CD1c-positive myeloid dendritic cell (primary cell): ENCODE data around the gene SPRR1A.
"Not testable (repeated sequence)": the region's sequence is repeated elsewhere in the genome, so short reads cannot be mapped to it uniquely, and the experiment has no call there.

Experiments
- DNase-seq: peaks from one replicate; pipeline ENCODE4 v3.0.0-alpha.2; 2016; ENCODE audit errors: extremely low spot score

Gene SPRR1A

GRCh38 chr1:152972196-152972886 is 11.5 kb upstream of the SPRR1A start:
- no peak for DNase-seq

- no peak for DNase-seq
Observed at GRCh38 chr1:152976688-152977087, 7.2 kb upstream of the SPRR1A start.

DNA sequence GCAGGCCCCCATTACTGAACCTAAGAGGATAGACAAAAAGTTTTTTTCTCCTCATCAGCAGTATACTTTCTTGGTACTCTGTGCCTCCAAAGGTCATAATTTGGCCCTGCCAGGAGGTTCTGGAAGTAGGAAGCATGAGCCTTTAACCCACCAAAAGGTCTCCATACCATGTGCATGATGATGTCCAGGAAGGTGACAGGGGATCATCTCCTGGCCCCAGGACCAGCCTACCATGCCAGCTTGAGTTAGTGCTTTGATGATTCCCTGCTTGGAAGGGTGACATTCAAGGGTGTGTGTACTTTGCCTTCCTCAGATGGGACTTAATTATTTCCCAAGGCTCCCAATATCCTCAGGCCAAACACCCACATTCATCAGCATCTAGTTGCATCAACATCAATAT is 6.3 kb upstream of the SPRR1A start:
- no peak for DNase-seq

- no peak for DNase-seq
Observed at GRCh38 chr1:152980676-152981075, 3.2 kb upstream of the SPRR1A start.

- no peak for DNase-seq
Observed at GRCh38 chr1:152981146-152981871, 2.6 kb upstream of the SPRR1A start.

DNA sequence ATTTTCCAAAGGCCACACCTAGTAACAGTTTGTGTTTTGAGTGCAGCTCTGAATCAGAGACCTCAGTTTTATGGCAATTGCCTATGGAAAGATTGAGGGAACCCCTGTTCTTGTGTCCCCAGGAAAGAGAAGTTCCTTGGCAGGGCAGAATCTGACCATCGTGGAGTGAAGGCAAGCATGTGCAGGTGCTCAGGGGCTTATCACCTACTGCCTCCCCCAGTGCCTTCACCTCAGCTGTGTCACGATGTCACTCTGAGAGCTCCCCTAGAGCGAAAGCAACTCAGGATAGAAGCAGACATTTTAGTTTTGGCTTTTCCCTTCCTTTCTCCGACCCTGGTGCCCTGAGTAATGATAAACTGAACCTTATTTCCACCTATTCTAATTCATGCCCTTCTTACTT is 1.8 kb upstream of the SPRR1A start:
- no peak for DNase-seq

- no peak for DNase-seq
Observed at GRCh38 chr1:152983234-152983633, 647 bp upstream of the SPRR1A start.

GRCh38 chr1:152986578-152986977 is 2.7 kb downstream of the SPRR1A start:
- no peak for DNase-seq

DNA sequence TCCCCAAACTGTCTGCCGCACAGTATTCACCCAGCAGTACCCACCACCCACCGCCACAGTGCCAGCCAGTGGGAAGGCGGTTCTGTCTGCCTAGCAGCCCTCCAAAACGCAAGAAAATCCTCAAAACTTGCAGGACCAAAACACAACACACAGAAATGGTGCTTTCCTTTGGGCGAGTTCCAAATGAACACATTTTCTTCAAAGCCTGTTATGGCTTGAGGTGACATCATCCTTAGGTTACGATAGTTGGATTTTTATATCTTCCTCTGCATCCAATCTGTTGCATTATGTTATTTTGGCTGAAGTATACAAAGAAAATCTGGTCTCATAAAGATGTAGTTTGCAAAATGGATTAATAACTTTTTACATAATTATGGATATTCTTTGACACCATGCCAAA is 9.3 kb downstream of the SPRR1A start:
- DNase-seq, result no peak

DNA sequence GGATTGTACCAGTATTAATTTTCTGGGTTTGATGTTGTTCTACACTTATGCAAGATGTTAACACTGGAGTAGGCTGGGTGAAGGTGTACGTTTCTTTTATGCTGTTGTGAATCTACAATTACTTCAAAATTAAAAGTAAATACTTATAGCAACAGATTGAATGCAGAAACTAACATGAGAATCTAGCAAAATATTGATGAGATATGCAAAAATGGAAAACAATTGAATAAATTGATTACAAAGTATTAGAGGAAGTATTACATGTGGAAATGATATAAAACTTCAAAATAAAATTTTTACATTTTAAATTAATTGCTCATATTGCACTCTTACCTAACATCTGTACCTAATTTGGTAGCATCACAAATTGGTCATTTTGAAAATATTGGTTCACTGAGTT is 12.0 kb downstream of the SPRR1A start:
- no peak for DNase-seq

GRCh38 chr1:152996633-152997400 is 12.9 kb downstream of the SPRR1A start:
- no peak for DNase-seq

GRCh38 chr1:152997901-152998300 is 14.0 kb downstream of the SPRR1A start:
- DNase-seq, result no peak

GRCh38 chr1:152998476-152998875 is 14.6 kb downstream of the SPRR1A start:
- DNase-seq, result no peak

GRCh38 chr1:152999818-153000217 is 15.9 kb downstream of the SPRR1A start:
- no peak for DNase-seq

DNA sequence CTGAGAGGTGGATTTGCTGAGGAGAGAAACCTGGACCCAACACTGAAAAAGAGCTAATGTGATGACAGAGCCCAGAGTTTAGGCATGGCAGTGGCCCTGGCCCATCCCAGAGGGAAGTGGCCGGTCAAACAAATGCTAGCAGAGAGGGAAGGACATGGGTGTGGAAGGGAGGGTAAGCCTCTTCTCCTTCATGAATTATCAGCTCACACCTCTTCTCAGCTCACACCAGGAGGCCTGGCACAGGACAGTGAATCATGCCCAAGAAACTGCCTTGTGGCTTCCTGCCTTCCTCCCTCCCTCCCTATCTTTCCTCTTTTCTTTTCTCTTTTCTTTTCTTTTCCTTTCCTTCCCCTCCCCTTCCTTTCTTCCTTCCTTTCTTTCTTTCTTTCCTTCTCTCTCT is 16.4 kb downstream of the SPRR1A start:
- no peak for DNase-seq

GRCh38 chr1:153001382-153001781 is 17.5 kb downstream of the SPRR1A start, which contains the start of gene SPRR3:
SPRR3 (plus strand) TSS chr1:153001749; CDS start chr1:153003021, 1,272 bp downstream.
- DNase-seq, result no peak

GRCh38 chr1:153011235-153011758 is 27.4 kb downstream of the SPRR1A start:
- DNase-seq, result not testable (repeated sequence)

DNA sequence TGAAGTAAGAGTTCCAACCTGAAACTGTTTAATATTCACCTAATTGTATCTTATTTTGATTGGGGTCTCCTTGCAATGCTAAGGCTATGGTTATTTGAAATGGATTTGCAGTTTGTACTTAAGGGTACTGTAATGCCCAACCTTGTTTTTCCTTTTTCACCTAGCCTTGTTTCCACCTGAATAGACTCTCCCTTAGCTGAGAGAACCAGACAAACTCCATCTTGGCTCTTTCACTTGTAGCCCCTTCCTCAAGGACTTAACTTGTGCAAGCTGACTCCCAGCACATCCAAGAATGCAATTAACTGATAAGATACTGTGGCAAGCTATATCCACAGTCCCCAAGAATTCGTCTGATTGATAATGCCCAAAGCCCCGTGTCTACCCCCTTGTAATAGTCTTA is 37.9 kb downstream of the SPRR1A start:
- DNase-seq, result not testable (repeated sequence)

- DNase-seq, result not testable (repeated sequence)
Observed at GRCh38 chr1:153022340-153022739, 38.5 kb downstream of the SPRR1A start.

- DNase-seq, result no peak
Observed at GRCh38 chr1:153023109-153023508, 39.2 kb downstream of the SPRR1A start.

DNA sequence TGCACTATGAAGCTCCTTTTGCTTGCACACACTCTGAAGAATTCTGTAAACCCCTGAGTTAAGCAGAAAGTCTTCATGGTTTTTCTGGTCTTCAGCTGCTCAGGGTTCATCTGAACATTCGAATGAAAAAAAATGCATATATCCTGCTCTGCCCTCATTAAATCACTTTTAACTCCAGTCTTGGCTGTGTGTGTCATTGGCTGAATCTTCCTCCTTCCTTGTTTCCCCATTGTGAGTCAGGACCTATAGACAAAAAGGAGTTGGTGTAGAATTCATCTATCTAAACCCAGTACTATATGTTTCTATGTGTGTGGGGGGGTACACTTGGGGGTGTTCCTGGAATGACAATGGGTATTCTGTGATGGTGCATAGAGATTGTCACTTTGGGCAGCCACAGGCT is 40.5 kb downstream of the SPRR1A start:
- no peak for DNase-seq

- DNase-seq, result no peak
Observed at GRCh38 chr1:153025797-153026196, 41.9 kb downstream of the SPRR1A start.
